ENCODE results near the gene GSN. TPM values are rescaled to one million over a fixed set of nuclear protein-coding genes. Genes with fewer than 3 reads are reported as not detected.
A peak's percentile ranks its signal among the peaks of the same experiment; 100 is the strongest.

The GSN gene
- total RNA-seq, 1 experiment from 2014 or later, result 43.4 TPM

- Histone ChIP-seq H3K9me3 (replicated peaks) (no peaks in the 10 kb centered on the region), H3K27ac (no peak overlapping the region), H3K27me3 (no peaks in the 10 kb centered on the region), H3K4me1 (peaks cover 28% of the 10 kb centered on the region), H3K4me3 (no peak overlapping the region), H3K36me3 (no peaks in the 10 kb centered on the region)
- peak in 1 of 2 experiments; percentile 55 for DNase-seq
Observed at GRCh38 chr9:121360601-121361374, 92.8 kb downstream of the GSN start.

- Histone ChIP-seq H3K27me3 (no peaks in the 10 kb centered on the region), H3K4me3 (no peak overlapping the region), H3K9me3 (replicated peaks) (no peaks in the 10 kb centered on the region), H3K4me1 (peaks cover 33% of the 10 kb centered on the region), H3K36me3 (no peaks in the 10 kb centered on the region), H3K27ac (no peak overlapping the region)
- DNase-seq, result no peak
Observed at GRCh38 chr9:121362813-121363621, 95.1 kb downstream of the GSN start.

GRCh38 chr9:121363622-121363961, 95.6 kb downstream of the GSN start:
- no peaks in the 10 kb centered on the region for H3K27me3 ChIP-seq
- H3K36me3 ChIP-seq, result no peaks in the 10 kb centered on the region
- H3K4me1 ChIP-seq, result peaks cover 38% of the 10 kb centered on the region
- no peaks in the 10 kb centered on the region for H3K9me3 ChIP-seq (replicated peaks)
- no peak overlapping the region for H3K27ac ChIP-seq
- DNase-seq, result no peak
- H3K4me3 ChIP-seq, result no peak overlapping the region

- Histone ChIP-seq H3K27ac (no peak overlapping the region), H3K4me1 (peaks cover 38% of the 10 kb centered on the region), H3K9me3 (replicated peaks) (no peaks in the 10 kb centered on the region), H3K36me3 (no peaks in the 10 kb centered on the region), H3K27me3 (no peaks in the 10 kb centered on the region), H3K4me3 (no peak overlapping the region)
- DNase-seq, result no peak
Observed at GRCh38 chr9:121364077-121364476, 96.1 kb downstream of the GSN start.

- no peaks in the 10 kb centered on the region for H3K27me3 ChIP-seq
- DNase-seq, result no peak
- H3K27ac ChIP-seq, result no peak overlapping the region
- no peak overlapping the region for H3K4me3 ChIP-seq
- H3K4me1 ChIP-seq, result peaks cover 35% of the 10 kb centered on the region
- H3K36me3 ChIP-seq, result no peaks in the 10 kb centered on the region
- no peaks in the 10 kb centered on the region for H3K9me3 ChIP-seq (replicated peaks)
Observed at GRCh38 chr9:121364886-121365285, 96.9 kb downstream of the GSN start.

- Histone ChIP-seq H3K27ac (no peak overlapping the region), H3K4me1 (peaks cover 30% of the 10 kb centered on the region)
Observed at GRCh38 chr9:121365564-121365963, 97.6 kb downstream of the GSN start.

GRCh38 chr9:121366611-121367192, 98.7 kb downstream of the GSN start:
- H3K4me1 ChIP-seq, result peaks cover 22% of the 10 kb centered on the region
- no peak overlapping the region for H3K27ac ChIP-seq
- no peaks in the 10 kb centered on the region for H3K36me3 ChIP-seq
- H3K27me3 ChIP-seq, result no peaks in the 10 kb centered on the region
- DNase-seq, result no peak
- no peak overlapping the region for H3K4me3 ChIP-seq
- H3K9me3 ChIP-seq (replicated peaks), result no peaks in the 10 kb centered on the region

More at GRCh38 chr9:121365564-121365963, 97.6 kb downstream of the GSN start:
- no peaks in the 10 kb centered on the region for H3K9me3 ChIP-seq (replicated peaks)
- no peak overlapping the region for H3K4me3 ChIP-seq
- no peak for DNase-seq
- no peaks in the 10 kb centered on the region for H3K36me3 ChIP-seq
- H3K27me3 ChIP-seq, result no peaks in the 10 kb centered on the region

GRCh38 chr9:121367306-121368137, 99.6 kb downstream of the GSN start:
- H3K9me3 ChIP-seq (replicated peaks), result no peaks in the 10 kb centered on the region
- H3K4me1 ChIP-seq, result peaks cover 28% of the 10 kb centered on the region
- no peak overlapping the region for H3K27ac ChIP-seq
- H3K36me3 ChIP-seq, result no peaks in the 10 kb centered on the region
- DNase-seq, result no peak
- no peak overlapping the region for H3K4me3 ChIP-seq
- no peaks in the 10 kb centered on the region for H3K27me3 ChIP-seq

- Histone ChIP-seq H3K27me3 (no peaks in the 10 kb centered on the region), H3K4me1 (peaks cover 29% of the 10 kb centered on the region), H3K4me3 (no peak overlapping the region), H3K36me3 (no peaks in the 10 kb centered on the region), H3K9me3 (replicated peaks) (no peaks in the 10 kb centered on the region), H3K27ac (no peak overlapping the region)
- no peak for DNase-seq
Observed at GRCh38 chr9:121368138-121368522, 100.2 kb downstream of the GSN start.

- Histone ChIP-seq H3K4me1 (peaks cover 32% of the 10 kb centered on the region), H3K27ac (no peak overlapping the region), H3K9me3 (replicated peaks) (no peaks in the 10 kb centered on the region), H3K4me3 (peak overlapping the region; percentile 67), H3K27me3 (no peaks in the 10 kb centered on the region), H3K36me3 (no peaks in the 10 kb centered on the region)
- DNase-seq, result no peak
Observed at GRCh38 chr9:121368745-121369144, 100.8 kb downstream of the GSN start.

GRCh38 chr9:121369595-121370265, 101.8 kb downstream of the GSN start, which contains the start of gene STOM:
Gene STOM (minus strand): TSS chr9:121370250. CDS start chr9:121370187, 63 bp downstream.
- Histone ChIP-seq H3K27ac (peak within 1 kb of the TSS; percentile 60), H3K9me3 (replicated peaks) (no peaks in the 10 kb centered on the region), H3K27me3 (no peaks in the 10 kb centered on the region), H3K36me3 (no peaks in the 10 kb centered on the region), H3K4me3 (peak within 1 kb of the TSS; percentile 67), H3K4me1 (peaks cover 33% of the 10 kb centered on the region)
- DNase-seq, result peak; percentile 63 to 66

GRCh38 chr9:121371495-121372061, 103.6 kb downstream of the GSN start:
- H3K4me3 ChIP-seq, result no peak overlapping the region
- H3K4me1 ChIP-seq, result peaks cover 33% of the 10 kb centered on the region
- no peak overlapping the region for H3K27ac ChIP-seq
- H3K27me3 ChIP-seq, result no peaks in the 10 kb centered on the region
- H3K36me3 ChIP-seq, result no peaks in the 10 kb centered on the region
- DNase-seq, result no peak
- no peaks in the 10 kb centered on the region for H3K9me3 ChIP-seq (replicated peaks)

- H3K4me1 ChIP-seq, result peaks cover 31% of the 10 kb centered on the region
- no peaks in the 10 kb centered on the region for H3K36me3 ChIP-seq
- H3K27ac ChIP-seq, result no peak overlapping the region
- no peak overlapping the region for H3K4me3 ChIP-seq
- no peak for DNase-seq
- no peaks in the 10 kb centered on the region for H3K27me3 ChIP-seq
- H3K9me3 ChIP-seq (replicated peaks), result no peaks in the 10 kb centered on the region
Observed at GRCh38 chr9:121372239-121373010, 104.5 kb downstream of the GSN start.

Data from SJCRH30 (cell line).